ENCODE results near the gene HBA2.
"Not testable (repeated sequence)": the region's sequence is repeated elsewhere in the genome, so short reads cannot be mapped to it uniquely, and the experiment has no call there.

HBA2 gene

DNA sequence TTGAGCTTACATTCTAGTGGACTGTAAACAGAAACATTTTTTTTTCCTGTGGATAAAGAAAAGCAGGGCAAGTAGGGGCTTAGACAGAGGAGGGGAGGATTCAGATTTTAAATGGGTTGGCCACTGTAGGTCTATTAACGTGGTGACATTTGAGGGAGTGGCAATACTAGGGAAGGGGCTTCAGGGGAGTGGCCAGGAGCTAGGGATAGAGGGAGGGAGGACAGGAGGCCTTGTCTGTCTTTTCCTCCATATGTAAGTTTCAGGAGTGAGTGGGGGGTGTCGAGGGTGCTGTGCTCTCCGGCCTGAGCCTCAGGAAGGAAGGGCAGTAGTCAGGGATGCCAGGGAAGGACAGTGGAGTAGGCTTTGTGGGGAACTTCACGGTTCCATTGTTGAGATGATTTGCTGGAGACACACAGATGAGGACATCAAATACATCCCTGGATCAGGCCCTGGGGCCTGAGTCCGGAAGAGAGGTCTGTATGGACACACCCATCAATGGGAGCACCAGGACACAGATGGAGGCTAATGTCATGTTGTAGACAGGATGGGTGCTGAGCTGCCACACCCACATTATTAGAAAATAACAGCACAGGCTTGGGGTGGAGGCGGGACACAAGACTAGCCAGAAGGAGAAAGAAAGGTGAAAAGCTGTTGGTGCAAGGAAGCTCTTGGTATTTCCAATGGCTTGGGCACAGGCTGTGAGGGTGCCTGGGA is 13.4 kb upstream of the HBA2 start:
- no peak for DNase-seq

DNA sequence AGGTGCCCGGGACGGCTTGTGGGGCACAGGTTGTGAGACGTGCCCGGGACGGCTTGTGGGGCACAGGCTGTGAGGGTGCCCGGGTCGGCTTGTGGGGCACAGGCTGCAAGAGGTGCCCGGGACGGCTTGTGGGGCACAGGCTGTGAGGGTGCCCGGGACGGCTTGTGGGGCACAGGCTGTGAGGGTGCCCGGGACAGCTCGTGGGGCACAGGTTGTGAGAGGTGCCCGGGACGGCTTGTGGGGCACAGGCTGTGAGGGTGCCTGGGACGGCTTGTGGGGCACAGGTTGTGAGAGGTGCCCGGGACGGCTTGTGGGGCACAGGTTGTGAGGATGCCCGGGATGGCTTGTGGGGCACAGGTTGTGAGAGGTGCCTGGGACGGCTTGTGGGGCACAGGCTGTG is 12.4 kb upstream of the HBA2 start:
- DNase-seq: not testable (repeated sequence)

DNA sequence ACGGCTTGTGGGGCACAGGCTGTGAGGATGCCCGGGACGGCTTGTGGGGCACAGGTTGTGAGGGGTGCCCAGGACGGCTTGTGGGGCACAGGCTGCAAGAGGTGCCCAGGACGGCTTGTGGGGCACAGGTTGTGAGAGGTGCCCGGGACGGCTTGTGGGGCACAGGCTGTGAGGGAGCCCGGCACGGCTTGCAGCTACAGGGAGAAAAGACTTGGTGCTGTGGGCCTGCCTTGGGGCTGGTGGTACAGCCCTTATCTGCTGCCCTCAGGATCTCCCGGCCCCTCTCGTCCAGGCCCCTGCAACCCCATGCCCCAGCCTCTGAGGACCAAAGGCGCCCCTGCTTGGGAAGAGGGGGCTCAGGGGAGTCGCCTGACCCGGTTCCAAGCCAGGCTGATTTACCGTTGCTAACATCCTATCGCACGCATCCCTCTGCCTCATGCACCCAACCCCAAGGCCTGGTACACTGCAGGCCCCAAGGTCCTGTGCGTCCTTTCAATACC is 11.9 kb upstream of the HBA2 start:
- DNase-seq: no peak

DNA sequence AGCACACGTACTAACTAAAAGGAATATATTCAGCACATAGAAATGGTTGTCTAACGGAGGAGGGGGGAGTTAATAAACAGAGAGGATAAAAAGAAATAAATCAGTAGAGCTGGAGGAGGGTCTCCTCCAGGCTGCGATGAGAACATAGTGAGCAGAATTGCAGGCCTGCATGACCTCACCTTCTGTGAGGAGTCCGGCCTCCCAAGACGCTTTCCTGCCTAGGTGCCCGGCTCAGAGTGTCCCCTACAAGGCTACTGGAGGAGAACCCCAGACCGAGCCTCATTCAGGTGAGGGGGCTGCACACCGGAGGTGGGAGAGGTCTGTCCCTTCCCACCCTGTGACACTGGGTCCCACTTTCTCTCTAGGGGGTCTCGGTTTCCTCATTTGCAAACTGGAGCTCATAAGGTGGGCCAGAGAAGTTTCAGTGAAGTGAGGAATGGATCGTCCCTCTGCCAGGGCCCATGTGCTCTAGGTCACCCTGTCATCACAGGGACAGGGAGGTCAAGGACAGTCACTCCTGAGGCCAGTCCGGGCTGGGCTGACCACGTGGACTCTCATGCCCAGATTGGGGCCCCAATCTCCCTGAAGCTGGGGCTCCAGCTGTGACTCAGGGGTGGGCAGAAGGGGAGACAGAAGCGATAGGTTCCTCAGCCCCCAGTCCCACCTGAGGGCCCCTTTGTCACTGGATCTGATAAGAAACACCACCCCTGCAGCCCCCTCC is 10.2 kb upstream of the HBA2 start:
- no peak for DNase-seq

DNA sequence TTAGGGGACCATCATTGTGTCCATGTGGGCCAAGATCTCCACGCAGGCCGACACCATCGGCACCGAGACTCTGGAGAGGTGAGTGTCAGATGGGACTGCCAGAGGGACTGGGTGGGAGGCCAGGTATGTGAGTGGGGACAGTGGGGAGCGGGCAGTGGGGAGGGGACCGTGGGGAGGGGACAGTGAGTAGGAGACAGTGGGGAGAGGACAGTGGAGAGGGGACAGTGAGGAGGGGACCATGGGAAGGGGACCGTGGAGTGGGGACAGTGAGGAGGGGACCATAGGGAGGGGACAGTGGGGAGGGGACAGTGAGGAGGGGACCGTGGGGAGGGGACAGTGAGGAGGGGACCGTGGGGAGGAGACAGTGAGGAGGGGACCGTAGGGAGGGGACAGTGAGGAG is 9.5 kb upstream of the HBA2 start:
- DNase-seq: not testable (repeated sequence)

DNA sequence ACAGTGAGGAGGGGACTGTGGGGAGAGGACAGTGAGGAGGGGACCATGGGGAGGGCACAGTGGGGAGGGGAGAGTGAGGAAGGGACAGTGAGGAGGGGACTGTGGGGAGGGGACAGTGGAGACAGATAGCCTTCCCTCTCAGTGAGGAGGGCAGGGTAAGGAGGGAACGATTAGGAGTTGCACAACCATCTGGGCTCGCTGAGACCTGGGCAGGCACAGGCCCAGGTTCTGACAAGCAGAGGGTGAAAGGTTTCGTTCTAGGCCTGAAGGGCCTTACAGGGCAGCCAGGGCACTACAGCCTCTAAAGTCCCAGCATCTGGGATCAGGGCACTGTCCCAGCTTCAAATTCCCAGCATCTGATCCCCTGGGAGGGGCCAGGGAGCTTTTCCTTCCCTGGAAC is 9.0 kb upstream of the HBA2 start:
- DNase-seq: not testable (repeated sequence)

DNA sequence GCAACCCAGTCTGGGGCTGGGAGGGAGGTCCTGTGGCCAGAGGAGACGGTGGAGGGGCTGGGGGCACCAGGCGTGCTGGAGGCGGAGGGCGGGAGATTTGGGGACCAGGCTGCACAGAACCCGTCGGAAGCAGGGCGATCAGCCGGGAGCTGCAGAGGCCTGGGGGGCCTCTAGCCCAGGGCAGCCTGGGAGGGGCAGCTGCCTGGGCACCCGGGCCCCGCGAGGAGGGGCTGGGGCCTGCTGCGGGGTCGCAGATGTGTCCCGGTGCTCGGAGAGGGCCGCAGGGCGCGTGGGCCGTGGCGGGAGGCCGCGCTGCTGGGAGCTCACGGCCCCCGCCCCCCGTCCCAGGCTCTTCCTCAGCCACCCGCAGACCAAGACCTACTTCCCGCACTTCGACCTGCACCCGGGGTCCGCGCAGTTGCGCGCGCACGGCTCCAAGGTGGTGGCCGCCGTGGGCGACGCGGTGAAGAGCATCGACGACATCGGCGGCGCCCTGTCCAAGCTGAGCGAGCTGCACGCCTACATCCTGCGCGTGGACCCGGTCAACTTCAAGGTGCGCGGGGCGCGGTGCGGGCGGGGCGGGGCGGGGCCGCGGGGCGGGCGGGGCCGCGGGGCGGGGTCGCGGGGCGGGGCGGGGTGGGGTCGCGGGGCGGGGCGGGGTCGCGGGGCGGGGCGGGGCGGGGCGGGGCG is 8.4 kb upstream of the HBA2 start:
- not testable (repeated sequence) for DNase-seq

DNA sequence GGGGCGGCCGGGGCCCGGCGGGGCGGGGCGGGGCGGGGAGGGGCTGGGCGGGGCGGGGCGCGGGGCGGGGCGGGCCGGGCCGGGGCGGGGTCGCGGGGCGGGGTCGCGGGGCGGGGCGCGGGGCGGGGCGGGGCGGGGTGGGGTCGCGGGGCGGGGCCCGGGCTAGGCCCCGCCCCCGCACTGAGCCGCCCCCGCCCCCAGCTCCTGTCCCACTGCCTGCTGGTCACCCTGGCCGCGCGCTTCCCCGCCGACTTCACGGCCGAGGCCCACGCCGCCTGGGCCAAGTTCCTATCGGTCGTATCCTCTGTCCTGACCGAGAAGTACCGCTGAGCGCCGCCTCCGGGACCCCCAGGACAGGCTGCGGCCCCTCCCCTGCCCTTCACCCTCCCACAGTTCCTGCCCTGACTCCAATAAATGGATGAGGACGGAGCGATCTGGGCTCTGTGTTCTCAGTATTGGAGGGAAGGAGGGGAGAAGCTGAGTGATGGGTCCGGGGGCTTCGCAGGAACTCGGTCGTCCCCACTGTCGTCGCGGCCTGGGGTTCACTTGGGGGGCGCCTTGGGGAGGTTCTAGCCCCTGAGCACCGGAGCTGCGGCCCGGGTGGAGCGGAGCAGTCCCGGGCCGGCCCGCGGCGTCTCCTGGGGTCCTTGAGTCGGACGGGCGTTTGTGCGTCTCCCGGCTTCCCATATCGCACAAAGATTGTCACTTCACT is 7.7 kb upstream of the HBA2 start:
- DNase-seq: no peak

DNA sequence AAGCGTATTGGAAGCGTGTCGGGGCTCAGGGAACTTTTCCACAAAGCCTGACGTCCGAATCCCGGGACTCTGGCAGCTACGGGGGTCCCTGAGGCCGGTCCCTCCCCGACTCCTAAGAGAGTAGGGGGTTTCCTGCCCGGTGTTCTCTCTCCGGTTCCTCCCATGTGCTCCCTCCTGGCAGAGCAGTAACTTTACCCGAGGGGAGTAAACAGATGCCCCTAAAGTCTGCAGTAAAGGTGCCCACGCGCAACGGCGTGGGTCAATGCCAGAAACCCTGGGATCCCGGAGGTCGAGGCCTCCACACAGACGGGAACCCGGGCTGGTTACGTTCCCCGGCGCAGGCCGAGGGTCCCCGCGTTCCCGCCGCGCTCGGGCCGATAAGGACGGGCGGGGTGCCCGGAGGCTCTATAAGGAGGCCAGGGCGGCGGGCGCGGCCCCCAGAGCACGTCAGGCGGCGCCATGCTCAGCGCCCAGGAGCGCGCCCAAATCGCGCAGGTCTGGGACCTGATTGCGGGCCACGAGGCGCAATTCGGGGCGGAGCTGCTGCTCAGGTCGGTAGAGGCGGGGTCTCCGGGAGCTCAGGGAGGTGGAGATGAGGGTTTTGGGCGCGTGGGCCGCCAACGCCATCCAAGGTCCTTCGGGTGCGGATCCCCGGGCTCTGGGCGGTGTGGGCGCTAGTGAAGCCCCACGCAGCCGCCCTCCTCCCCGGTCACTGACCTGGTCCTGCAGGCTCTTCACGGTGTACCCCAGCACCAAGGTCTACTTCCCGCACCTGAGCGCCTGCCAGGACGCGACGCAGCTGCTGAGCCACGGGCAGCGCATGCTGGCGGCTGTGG is 6.9 kb upstream of the HBA2 start, which contains the start of gene HBM:
Gene HBM (plus strand): TSS at position 440 of the 836 bp plus-strand sequence. CDS start 20 bp downstream, at position 460.
- peak; percentile 10 for DNase-seq

DNA sequence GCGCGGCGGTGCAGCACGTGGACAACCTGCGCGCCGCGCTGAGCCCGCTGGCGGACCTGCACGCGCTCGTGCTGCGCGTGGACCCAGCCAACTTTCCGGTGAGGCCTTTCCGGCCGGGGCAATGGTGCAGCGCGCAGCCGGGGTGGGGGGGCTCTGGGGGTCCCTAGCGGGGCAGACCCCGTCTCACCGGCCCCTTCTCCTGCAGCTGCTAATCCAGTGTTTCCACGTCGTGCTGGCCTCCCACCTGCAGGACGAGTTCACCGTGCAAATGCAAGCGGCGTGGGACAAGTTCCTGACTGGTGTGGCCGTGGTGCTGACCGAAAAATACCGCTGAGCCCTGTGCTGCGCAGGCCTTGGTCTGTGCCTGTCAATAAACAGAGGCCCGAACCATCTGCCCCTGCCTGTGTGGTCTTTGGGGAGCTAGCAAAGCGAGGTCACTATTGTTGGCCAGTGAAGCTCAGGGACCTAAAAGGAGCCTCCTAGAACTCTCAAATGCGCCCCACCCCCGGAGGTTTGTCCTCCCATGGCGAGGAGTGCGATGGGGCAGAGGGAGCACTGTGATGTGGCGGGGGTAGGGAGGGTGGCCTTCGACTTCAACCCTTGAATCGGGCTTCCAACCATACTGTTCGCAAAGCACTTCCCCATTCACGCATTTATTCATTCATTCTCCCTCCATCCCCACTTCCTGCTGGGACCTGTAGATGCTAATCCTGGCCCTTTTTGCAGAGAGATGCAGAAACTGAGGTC is 6.1 kb upstream of the HBA2 start:
- no peak for DNase-seq

DNA sequence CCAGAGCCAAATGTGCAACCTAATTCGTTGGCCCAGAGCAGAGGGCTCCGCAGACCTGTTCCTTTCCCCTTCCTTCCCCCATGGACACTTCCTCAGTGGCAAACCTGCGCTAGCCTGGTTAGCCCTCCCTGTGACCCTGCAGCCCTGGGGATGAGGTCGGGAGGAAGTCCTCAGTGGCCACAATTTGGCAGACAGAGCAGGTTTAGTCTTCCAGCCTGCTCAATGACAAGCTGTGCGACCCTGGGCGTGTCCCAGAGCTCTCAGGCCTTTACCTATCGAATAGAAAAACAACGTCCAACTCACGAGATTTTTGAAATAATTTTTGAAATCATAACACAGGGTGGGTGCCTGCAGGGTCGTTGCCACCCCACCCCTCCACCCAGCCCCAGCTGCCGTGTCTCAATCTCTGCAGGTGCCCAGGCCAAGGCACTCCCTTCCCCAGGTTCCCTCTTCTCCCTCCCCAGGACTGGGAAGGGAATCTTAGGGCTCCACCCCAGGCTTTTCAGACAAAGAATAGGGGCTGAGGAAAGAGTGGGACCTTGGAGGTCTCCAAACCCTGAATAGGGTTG is 5.5 kb upstream of the HBA2 start:
- no peak for DNase-seq

DNA sequence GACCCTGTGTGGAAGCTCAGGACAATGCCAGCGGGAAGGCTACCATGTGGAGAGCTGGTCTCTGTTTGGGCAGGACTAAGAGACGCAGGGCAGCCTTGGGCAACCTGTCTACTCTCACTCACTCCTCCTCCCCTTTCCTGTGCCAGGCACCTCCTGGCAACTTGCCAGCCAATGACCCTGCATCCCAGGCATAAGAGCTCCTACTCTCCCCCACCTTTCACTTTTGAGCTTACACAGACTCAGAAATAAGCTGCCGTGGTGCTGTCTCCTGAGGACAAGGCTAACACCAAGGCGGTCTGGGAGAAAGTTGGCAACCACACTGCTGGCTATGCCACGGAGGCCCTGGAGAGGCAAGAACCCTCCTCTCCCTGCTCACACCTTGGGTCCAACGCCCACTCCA is 4.3 kb upstream of the HBA2 start:
- no peak for DNase-seq

DNA sequence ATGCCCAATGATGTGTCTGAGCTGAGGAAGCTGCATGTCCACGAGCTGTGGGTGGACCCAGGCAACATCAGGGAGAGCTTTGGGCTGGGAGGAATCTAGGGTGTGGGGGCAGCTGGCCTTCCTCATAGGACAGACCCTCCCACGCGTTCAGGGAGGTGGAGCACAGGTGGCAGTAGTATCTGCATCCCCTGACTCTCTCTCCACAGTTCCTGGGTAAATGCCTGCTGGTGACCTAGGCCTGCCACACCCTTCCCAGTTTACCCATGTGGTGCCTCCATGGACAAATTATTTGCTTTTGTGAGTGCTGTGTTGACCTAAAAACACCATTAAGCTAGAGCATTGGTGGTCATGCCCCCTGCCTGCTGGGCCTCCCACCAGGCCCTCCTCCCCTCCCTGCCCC is 3.7 kb upstream of the HBA2 start:
- DNase-seq: no peak

DNA sequence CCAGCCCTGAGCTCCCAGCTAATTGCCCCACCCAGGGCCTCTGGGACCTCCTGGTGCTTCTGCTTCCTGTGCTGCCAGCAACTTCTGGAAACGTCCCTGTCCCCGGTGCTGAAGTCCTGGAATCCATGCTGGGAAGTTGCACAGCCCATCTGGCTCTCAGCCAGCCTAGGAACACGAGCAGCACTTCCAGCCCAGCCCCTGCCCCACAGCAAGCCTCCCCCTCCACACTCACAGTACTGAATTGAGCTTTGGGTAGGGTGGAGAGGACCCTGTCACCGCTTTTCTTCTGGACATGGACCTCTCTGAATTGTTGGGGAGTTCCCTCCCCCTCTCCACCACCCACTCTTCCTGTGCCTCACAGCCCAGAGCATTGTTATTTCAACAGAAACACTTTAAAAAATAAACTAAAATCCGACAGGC is 2.6 kb upstream of the HBA2 start:
- DNase-seq: not testable (repeated sequence)

DNA sequence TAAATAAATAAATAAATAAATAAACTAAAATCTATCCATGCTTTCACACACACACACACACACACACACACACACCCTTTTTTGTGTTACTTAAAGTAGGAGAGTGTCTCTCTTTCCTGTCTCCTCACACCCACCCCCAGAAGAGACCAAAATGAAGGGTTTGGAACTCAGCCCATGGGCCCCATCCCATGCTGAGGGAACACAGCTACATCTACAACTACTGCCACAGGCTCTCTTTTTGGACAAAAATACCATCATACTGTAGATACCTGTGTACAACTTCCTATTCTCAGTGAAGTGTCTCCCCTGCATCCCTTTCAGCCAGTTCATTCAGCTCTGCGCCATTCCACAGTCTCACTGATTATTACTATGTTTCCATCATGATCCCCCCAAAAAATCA is 1.9 kb upstream of the HBA2 start:
- DNase-seq: no peak

DNA sequence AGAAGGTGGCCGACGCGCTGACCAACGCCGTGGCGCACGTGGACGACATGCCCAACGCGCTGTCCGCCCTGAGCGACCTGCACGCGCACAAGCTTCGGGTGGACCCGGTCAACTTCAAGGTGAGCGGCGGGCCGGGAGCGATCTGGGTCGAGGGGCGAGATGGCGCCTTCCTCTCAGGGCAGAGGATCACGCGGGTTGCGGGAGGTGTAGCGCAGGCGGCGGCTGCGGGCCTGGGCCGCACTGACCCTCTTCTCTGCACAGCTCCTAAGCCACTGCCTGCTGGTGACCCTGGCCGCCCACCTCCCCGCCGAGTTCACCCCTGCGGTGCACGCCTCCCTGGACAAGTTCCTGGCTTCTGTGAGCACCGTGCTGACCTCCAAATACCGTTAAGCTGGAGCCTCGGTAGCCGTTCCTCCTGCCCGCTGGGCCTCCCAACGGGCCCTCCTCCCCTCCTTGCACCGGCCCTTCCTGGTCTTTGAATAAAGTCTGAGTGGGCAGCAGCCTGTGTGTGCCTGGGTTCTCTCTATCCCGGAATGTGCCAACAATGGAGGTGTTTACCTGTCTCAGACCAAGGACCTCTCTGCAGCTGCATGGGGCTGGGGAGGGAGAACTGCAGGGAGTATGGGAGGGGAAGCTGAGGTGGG is 657 bp downstream of the HBA2 start:
- not testable (repeated sequence) for DNase-seq

DNA sequence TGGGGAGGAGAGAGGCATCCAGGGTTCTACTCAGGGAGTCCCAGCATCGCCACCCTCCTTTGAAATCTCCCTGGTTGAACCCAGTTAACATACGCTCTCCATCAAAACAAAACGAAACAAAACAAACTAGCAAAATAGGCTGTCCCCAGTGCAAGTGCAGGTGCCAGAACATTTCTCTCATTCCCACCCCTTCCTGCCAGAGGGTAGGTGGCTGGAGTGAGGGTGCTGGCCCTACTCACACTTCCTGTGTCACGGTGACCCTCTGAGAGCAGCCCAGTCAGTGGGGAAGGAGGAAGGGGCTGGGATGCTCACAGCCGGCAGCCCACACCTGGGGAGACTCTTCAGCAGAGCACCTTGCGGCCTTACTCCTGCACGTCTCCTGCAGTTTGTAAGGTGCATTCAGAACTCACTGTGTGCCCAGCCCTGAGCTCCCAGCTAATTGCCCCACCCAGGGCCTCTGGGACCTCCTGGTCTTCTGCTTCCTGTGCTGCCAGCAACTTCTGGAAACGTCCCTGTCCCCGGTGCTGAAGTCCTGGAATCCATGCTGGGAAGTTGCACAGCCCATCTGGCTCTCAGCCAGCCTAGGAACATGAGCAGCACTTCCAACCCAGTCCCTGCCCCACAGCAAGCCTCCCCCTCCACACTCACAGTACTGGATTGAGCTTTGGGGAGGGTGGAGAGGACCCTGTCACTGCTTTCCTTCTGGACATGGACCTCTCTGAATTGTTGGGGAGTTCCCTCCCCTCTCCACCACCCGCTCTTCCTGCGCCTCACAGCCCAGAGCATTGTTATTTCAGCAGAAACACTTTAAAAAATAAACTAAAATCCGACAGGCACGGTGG is 1.5 kb downstream of the HBA2 start:
- not testable (repeated sequence) for DNase-seq

DNA sequence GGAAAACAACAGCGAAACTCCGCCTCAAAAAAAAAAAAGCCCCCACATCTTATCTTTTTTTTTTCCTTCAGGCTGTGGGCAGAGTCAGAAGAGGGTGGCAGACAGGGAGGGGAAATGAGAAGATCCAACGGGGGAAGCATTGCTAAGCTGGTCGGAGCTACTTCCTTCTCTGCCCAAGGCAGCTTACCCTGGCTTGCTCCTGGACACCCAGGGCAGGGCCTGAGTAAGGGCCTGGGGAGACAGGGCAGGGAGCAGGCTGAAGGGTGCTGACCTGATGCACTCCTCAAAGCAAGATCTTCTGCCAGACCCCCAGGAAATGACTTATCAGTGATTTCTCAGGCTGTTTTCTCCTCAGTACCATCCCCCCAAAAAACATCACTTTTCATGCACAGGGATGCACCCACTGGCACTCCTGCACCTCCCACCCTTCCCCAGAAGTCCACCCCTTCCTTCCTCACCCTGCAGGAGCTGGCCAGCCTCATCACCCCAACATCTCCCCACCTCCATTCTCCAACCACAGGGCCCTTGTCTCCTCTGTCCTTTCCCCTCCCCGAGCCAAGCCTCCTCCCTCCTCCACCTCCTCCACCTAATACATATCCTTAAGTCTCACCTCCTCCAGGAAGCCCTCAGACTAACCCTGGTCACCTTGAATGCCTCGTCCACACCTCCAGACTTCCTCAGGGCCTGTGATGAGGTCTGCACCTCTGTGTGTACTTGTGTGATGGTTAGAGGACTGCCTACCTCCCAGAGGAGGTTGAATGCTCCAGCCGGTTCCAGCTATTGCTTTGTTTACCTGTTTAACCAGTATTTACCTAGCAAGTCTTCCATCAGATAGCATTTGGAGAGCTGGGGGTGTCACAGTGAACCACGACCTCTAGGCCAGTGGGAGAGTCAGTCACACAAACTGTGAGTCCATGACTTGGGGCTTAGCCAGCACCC is 2.6 kb downstream of the HBA2 start:
- DNase-seq: no peak
